ENCODE results near the gene SUGCT.

SUGCT gene

DNA sequence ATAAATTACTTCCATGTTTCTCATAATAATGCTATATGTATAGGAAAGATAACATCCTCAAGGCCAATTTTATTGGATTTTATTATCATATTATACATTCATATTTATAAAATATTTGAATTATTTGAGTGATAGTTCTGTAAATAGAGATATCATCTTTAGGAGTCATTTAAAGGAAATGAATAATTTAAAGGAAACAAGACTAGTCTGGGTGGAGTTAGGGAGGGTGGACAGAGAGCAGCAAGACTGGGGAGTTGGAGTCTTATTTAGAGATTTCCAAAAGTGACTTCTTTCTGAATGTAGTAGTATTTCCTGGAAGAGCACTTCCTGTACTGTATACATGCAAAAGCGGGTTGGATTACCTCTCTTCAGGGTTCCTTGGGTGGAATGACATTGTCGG lies 342.3 kb downstream of the SUGCT start:
- TF ChIP-seq, protein P1, sequence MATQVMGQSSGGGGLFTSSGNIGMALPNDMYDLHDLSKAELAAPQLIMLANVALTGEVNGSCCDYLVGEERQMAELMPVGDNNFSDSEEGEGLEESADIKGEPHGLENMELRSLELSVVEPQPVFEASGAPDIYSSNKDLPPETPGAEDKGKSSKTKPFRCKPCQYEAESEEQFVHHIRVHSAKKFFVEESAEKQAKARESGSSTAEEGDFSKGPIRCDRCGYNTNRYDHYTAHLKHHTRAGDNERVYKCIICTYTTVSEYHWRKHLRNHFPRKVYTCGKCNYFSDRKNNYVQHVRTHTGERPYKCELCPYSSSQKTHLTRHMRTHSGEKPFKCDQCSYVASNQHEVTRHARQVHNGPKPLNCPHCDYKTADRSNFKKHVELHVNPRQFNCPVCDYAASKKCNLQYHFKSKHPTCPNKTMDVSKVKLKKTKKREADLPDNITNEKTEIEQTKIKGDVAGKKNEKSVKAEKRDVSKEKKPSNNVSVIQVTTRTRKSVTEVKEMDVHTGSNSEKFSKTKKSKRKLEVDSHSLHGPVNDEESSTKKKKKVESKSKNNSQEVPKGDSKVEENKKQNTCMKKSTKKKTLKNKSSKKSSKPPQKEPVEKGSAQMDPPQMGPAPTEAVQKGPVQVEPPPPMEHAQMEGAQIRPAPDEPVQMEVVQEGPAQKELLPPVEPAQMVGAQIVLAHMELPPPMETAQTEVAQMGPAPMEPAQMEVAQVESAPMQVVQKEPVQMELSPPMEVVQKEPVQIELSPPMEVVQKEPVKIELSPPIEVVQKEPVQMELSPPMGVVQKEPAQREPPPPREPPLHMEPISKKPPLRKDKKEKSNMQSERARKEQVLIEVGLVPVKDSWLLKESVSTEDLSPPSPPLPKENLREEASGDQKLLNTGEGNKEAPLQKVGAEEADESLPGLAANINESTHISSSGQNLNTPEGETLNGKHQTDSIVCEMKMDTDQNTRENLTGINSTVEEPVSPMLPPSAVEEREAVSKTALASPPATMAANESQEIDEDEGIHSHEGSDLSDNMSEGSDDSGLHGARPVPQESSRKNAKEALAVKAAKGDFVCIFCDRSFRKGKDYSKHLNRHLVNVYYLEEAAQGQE (IDR thresholded peaks at IDR 0.05; ENCODE audit: low read depth): no peak
- TF ChIP-seq CEBPB (IDR thresholded peaks at IDR 0.05): no peak
- no peak for TF ChIP-seq NFIC (IDR thresholded peaks at IDR 0.05)
- no peak for TF ChIP-seq FOXM1 (IDR thresholded peaks at IDR 0.05; ENCODE audit: borderline replicate concordance, low read depth)
- no peak for TF ChIP-seq MAX (IDR thresholded peaks at IDR 0.05)
- no peak for TF ChIP-seq EGR1 (IDR thresholded peaks at IDR 0.05)
- no peak for TF ChIP-seq TEAD4 (IDR thresholded peaks at IDR 0.05)
- no peak for TF ChIP-seq YY1 (IDR thresholded peaks at IDR 0.05; ENCODE audit: low read depth)
- no peak for TF ChIP-seq EP300 (IDR thresholded peaks at IDR 0.05; ENCODE audit: borderline replicate concordance)
- no peak for TF ChIP-seq TCF12 (IDR thresholded peaks at IDR 0.05; ENCODE audit: low read depth)
- no peak for TF ChIP-seq ZBTB7A (IDR thresholded peaks at IDR 0.05; ENCODE audit: low read depth)
- no peak for TF ChIP-seq CREB1 (IDR thresholded peaks at IDR 0.05; ENCODE audit: low read depth)
- TF ChIP-seq TAF1 (IDR thresholded peaks at IDR 0.05; ENCODE audit: low read depth): no peak
- no peak for TF ChIP-seq USF1 (IDR thresholded peaks at IDR 0.05)
- no peak for TF ChIP-seq RAD21 (IDR thresholded peaks at IDR 0.05; ENCODE audit: low read depth)

GRCh38 chr7:40482845-40483244 lies 348.0 kb downstream of the SUGCT start:
- TF ChIP-seq TCF12 (IDR thresholded peaks at IDR 0.05; ENCODE audit: low read depth) (no peak), USF1 (IDR thresholded peaks at IDR 0.05) (no peak), EP300 (IDR thresholded peaks at IDR 0.05; ENCODE audit: borderline replicate concordance) (no peak), NFIC (IDR thresholded peaks at IDR 0.05) (no peak), TEAD4 (IDR thresholded peaks at IDR 0.05) (no peak), CEBPB (IDR thresholded peaks at IDR 0.05) (no peak), CREB1 (IDR thresholded peaks at IDR 0.05; ENCODE audit: low read depth) (no peak)
- TF ChIP-seq, protein P1 (IDR thresholded peaks at IDR 0.05; ENCODE audit: low read depth): no peak

- no peak for TF ChIP-seq MAX (IDR thresholded peaks at IDR 0.05)
Observed at GRCh38 chr7:40483630-40484029, 348.8 kb downstream of the SUGCT start.

- TF ChIP-seq ZBTB7A (IDR thresholded peaks at IDR 0.05; ENCODE audit: low read depth): no peak
Observed at GRCh38 chr7:40489844-40490602, 355.2 kb downstream of the SUGCT start.

GRCh38 chr7:40490603-40490924 lies 355.8 kb downstream of the SUGCT start:
- no peak for TF ChIP-seq RAD21 (IDR thresholded peaks at IDR 0.05; ENCODE audit: low read depth)
- no peak for TF ChIP-seq ZBTB7A (IDR thresholded peaks at IDR 0.05; ENCODE audit: low read depth)
- no peak for TF ChIP-seq TEAD4 (IDR thresholded peaks at IDR 0.05)
- no peak for TF ChIP-seq EGR1 (IDR thresholded peaks at IDR 0.05)
- no peak for TF ChIP-seq MAX (IDR thresholded peaks at IDR 0.05)
- no peak for TF ChIP-seq TCF12 (IDR thresholded peaks at IDR 0.05; ENCODE audit: low read depth)
- TF ChIP-seq NFIC (IDR thresholded peaks at IDR 0.05): no peak
- TF ChIP-seq USF1 (IDR thresholded peaks at IDR 0.05): no peak
- TF ChIP-seq TAF1 (IDR thresholded peaks at IDR 0.05; ENCODE audit: low read depth): no peak
- TF ChIP-seq, protein P1 (IDR thresholded peaks at IDR 0.05; ENCODE audit: low read depth): no peak
- TF ChIP-seq EP300 (IDR thresholded peaks at IDR 0.05; ENCODE audit: borderline replicate concordance): no peak
- TF ChIP-seq CREB1 (IDR thresholded peaks at IDR 0.05; ENCODE audit: low read depth): no peak
- TF ChIP-seq YY1 (IDR thresholded peaks at IDR 0.05; ENCODE audit: low read depth): no peak
- TF ChIP-seq FOXM1 (IDR thresholded peaks at IDR 0.05; ENCODE audit: borderline replicate concordance, low read depth): no peak
- TF ChIP-seq CEBPB (IDR thresholded peaks at IDR 0.05): no peak

All from Ishikawa (cell line).